A204.1 (cell line): ENCODE results near the gene DPP10.

Source experiments
- FAIRE-seq: peaks from 2 replicates; lab custom pipeline; 2012; peaks lifted over from hg19 to GRCh38; lab: Jason Lieb, UNC

Gene DPP10

GRCh38 chr2:115739574-115739973, 1297.1 kb downstream of the DPP10 start:
- FAIRE-seq, result no peak

GRCh38 chr2:115746151-115746550, 1303.7 kb downstream of the DPP10 start:
- no peak for FAIRE-seq

- FAIRE-seq, result no peak
These were observed 1314.8 kb downstream of the DPP10 start for GRCh38 chr2:115757286-115757685.

GRCh38 chr2:115763601-115764000, 1321.2 kb downstream of the DPP10 start:
- FAIRE-seq, result no peak

GRCh38 chr2:115771516-115771915, 1329.1 kb downstream of the DPP10 start:
- FAIRE-seq, result no peak

GRCh38 chr2:115774361-115774760, 1331.9 kb downstream of the DPP10 start:
- FAIRE-seq, result no peak

- FAIRE-seq, result no peak
These were observed 1336.7 kb downstream of the DPP10 start for GRCh38 chr2:115779085-115779632.

GRCh38 chr2:115782286-115782685, 1339.8 kb downstream of the DPP10 start:
- FAIRE-seq, result no peak

- FAIRE-seq, result no peak
These were observed 1353.6 kb downstream of the DPP10 start for GRCh38 chr2:115796078-115796477.

- FAIRE-seq, result no peak
These were observed 1364.8 kb downstream of the DPP10 start for GRCh38 chr2:115807276-115807675.

GRCh38 chr2:115825912-115826311, 1383.5 kb downstream of the DPP10 start:
- no peak for FAIRE-seq

GRCh38 chr2:115833196-115833595, 1390.8 kb downstream of the DPP10 start:
- FAIRE-seq, result no peak

- FAIRE-seq, result no peak
These were observed 1396.1 kb downstream of the DPP10 start for GRCh38 chr2:115838539-115838938.

- no peak for FAIRE-seq
These were observed 1399.9 kb downstream of the DPP10 start for GRCh38 chr2:115842306-115842705.

GRCh38 chr2:115848192-115848591, 1405.8 kb downstream of the DPP10 start:
- FAIRE-seq, result no peak

GRCh38 chr2:115867024-115867423, 1424.6 kb downstream of the DPP10 start:
- FAIRE-seq, result no peak

- no peak for FAIRE-seq
These were observed 1432.0 kb downstream of the DPP10 start for GRCh38 chr2:115874427-115874826.

GRCh38 chr2:115880558-115880957, 1438.1 kb downstream of the DPP10 start:
- FAIRE-seq, result no peak

GRCh38 chr2:115887209-115887776, 1444.9 kb downstream of the DPP10 start:
- no peak for FAIRE-seq
